Lung (tissue), 12 donors: Measurements from ENCODE around the gene TSPAN14. TPM values are rescaled to one million over a fixed set of nuclear protein-coding genes. Genes with fewer than 3 reads are reported as not detected.
A peak's percentile ranks its signal among the peaks of the same experiment; 100 is the strongest.
"Not testable (repeated sequence)": the region's sequence is repeated elsewhere in the genome, so short reads cannot be mapped to it uniquely, and the experiment has no call there.

Experiments
- ATAC-seq: fragments of 200-7000 bp; cut with Tn5 transposase; one replicate; pipeline ENCODE4 v1.9.1; 2020; ENCODE audit warnings: moderate number of reproducible peaks; ENCODE audit not compliant: insufficient read depth, low FRiP score
- DNase-seq, 3 donors: peaks; one replicate each; pipeline ENCODE4 v3.0.0-alpha.2; 2013 to 2017
- H3K27ac ChIP-seq, 2 donors: one replicate each; pipeline ENCODE4 v1.5.1; 2013; ENCODE audit warnings: mild to moderate bottlenecking in 2 of 2, moderate library complexity in 2 of 2, control low read depth in 1 of 2, inconsistent platforms in 1 of 2, low read depth in 1 of 2, low read length in 1 of 2
- H3K27me3 ChIP-seq, 3 donors: one replicate each; pipeline ENCODE4 v1.5.1; 2013; ENCODE audit warnings: low read length in 2 of 3; ENCODE audit not compliant: control insufficient read depth in 3 of 3, insufficient read depth in 3 of 3
- H3K36me3 ChIP-seq, 4 donors: one replicate each; pipeline ENCODE4 v1.5.1; 2013; ENCODE audit warnings: low read length in 4 of 4, mild to moderate bottlenecking in 1 of 4, moderate library complexity in 1 of 4; ENCODE audit not compliant: control insufficient read depth in 4 of 4, insufficient read depth in 4 of 4
- H3K4me1 ChIP-seq, 5 donors: one replicate each; pipeline ENCODE4 v1.5.1; 2013; ENCODE audit warnings: low read length in 5 of 5, mild to moderate bottlenecking in 2 of 5, moderate library complexity in 1 of 5; ENCODE audit not compliant: control insufficient read depth in 5 of 5, insufficient read depth in 5 of 5
- H3K4me3 ChIP-seq: one replicate; pipeline ENCODE4 v1.5.1; 2013; ENCODE audit warnings: mild to moderate bottlenecking, control low read depth, moderate library complexity
- H3K9ac ChIP-seq, 2 donors: one replicate each; pipeline ENCODE4 v1.5.1; 2013; ENCODE audit warnings: low read length in 2 of 2, control low read depth in 1 of 2; ENCODE audit not compliant: insufficient read depth in 1 of 2
- H3K9me3 ChIP-seq, 4 donors: one replicate each; pipeline ENCODE4 v1.5.1; 2013; ENCODE audit warnings: low read length in 3 of 4, mild to moderate bottlenecking in 1 of 4, moderate library complexity in 1 of 4; ENCODE audit not compliant: control insufficient read depth in 4 of 4, insufficient read depth in 3 of 4
- CTCF ChIP-seq: IDR thresholded peaks from 2 replicates; pipeline ENCODE4 v1.5.1; 2012; ENCODE audit warnings: mild to moderate bottlenecking; ENCODE audit errors: control extremely low read depth, extremely low read depth
- WGBS, 2 donors: extraction: QIAGEN DNeasy Blood & Tissue Kit; methylation state at CpG; one replicate each; pipeline ENCODE4 v1.1.7; 2013; 5-methylcytosine and 5-hydroxymethylcytosine counted together
- polyA plus RNA-seq, 2 donors: library from polyadenylated mRNA; stranded (reverse); fragments of 200-250 nt; gene quantifications; one replicate each; pipeline ENCODE4 v1.2.1, GENCODE V29; 2013
- total RNA-seq, 2 donors: library from RNA; depleted of rRNA in 1 of 2; stranded (reverse); fragments of >200 nt in 1 of 2; gene quantifications; one replicate each; pipeline ENCODE4 v1.2.1, GENCODE V29; 2014 to 2021
- donor health status: control.
- donor health status: control.
- donor health status: Bipolar disorder and iron deficiency.
- donor health status: healthy.
- donor health status: DM: yes; HTN: yes; CAD: no.

The TSPAN14 gene
- total and polyA plus RNA-seq, 4 donors, result 40.9 to 187 (median 116) TPM

- ATAC-seq, result no peak
These were observed 39.8 kb upstream of the TSPAN14 start for GRCh38 chr10:80414142-80414895.

GRCh38 chr10:80415734-80416478 lies 38.2 kb upstream of the TSPAN14 start:
- no peaks in the 10 kb centered on the region for H3K9me3 ChIP-seq
- no peaks in the 10 kb centered on the region for H3K36me3 ChIP-seq
- H3K27me3 ChIP-seq, result no peaks in the 10 kb centered on the region
- H3K27ac ChIP-seq, result peak overlapping the region in 1 of 2 donors; percentile 38
- peaks cover 13 to 72% (median 41%) of the 10 kb centered on the region in 5 donors for H3K4me1 ChIP-seq
- WGBS, 2 donors, result 82 to 87% methylated on average over 3 of the region's 3 CpGs
- TF ChIP-seq CTCF, result no peak
- no peak overlapping the region for H3K4me3 ChIP-seq
- H3K9ac ChIP-seq, result no peak overlapping the region
- ATAC-seq, result no peak
- DNase-seq, result peak in 1 of 3 donors; percentile 23

More at GRCh38 chr10:80414142-80414895, 39.8 kb upstream of the TSPAN14 start:
- Histone ChIP-seq H3K27me3 (no peaks in the 10 kb centered on the region), H3K9me3 (no peaks in the 10 kb centered on the region), H3K4me3 (no peak overlapping the region), H3K27ac (peak overlapping the region in 1 of 2 donors; percentile 76), H3K36me3 (no peaks in the 10 kb centered on the region), H3K4me1 (peaks cover 19 to 87% (median 50%) of the 10 kb centered on the region in 5 donors), H3K9ac (peak overlapping the region in 1 of 2 donors; percentile 64)
- 63 to 72% methylated on average over 7 of the region's 7 CpGs for WGBS, 2 donors
- peak; percentile 82 to 95 (median 94) for DNase-seq
- no peak for TF ChIP-seq CTCF

GRCh38 chr10:80416479-80417098 lies 37.5 kb upstream of the TSPAN14 start:
- peaks cover 10 to 65% (median 38%) of the 10 kb centered on the region in 5 donors for H3K4me1 ChIP-seq
- H3K27me3 ChIP-seq, result no peaks in the 10 kb centered on the region
- no peak for TF ChIP-seq CTCF
- H3K9me3 ChIP-seq, result no peaks in the 10 kb centered on the region
- H3K27ac ChIP-seq, result peak overlapping the region in 1 of 2 donors; percentile 38
- DNase-seq (peak; percentile 92 to 97 (median 96)), ATAC-seq (no peak)
- no peak overlapping the region for H3K9ac ChIP-seq
- WGBS, 2 donors, result 66 to 78% methylated on average over 15 of the region's 15 CpGs
- H3K36me3 ChIP-seq, result peaks cover 0 to 7% (median 2%) of the 10 kb centered on the region in 4 donors
- H3K4me3 ChIP-seq, result no peak overlapping the region

GRCh38 chr10:80417256-80417655 lies 36.9 kb upstream of the TSPAN14 start:
- not testable (repeated sequence) for H3K9me3 ChIP-seq, ATAC-seq, H3K27ac ChIP-seq, H3K27me3 ChIP-seq, H3K9ac ChIP-seq, H3K4me3 ChIP-seq
- peak in 1 of 3 donors; percentile 34 for DNase-seq
- Histone ChIP-seq H3K36me3 (peaks cover 0 to 13% (median 4%) of the 10 kb centered on the region in 4 donors), H3K4me1 (peaks cover 10 to 58% (median 35%) of the 10 kb centered on the region in 5 donors)
- 83 to 92% methylated on average over 6 of the region's 6 CpGs for WGBS, 2 donors
